GM12874 (cell line): Measurements from ENCODE around the gene CDO1.

Experiments used
- TF ChIP-seq, protein P1 (sequence below): IDR thresholded peaks from 2 replicates; pipeline ENCODE4 v1.5.1; 2011; ENCODE audit warnings: low read depth, mild to moderate bottlenecking, control low read depth, low read length, moderate library complexity; ENCODE audit not compliant: insufficient read depth

CDO1 gene

DNA sequence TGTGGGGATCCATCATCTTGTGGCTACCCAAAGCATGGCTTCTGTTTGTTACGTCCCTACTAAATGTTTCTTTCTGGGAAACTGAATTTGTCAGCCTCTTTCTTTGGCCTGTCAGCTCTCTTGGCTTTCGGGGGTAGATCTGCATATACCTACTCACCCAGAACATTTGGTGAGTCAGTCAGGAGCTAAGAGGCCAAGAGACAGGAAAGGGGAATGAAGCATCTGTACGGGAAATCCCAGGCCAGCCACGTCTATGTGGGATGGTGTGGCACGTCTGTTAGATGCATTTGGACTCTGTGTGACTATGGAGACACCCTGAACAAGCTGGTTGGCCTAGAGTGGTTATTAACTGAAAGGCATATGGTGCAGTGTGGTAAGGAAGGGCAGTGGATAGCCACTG is 58.1 kb downstream of the CDO1 start:
- TF ChIP-seq, protein P1, sequence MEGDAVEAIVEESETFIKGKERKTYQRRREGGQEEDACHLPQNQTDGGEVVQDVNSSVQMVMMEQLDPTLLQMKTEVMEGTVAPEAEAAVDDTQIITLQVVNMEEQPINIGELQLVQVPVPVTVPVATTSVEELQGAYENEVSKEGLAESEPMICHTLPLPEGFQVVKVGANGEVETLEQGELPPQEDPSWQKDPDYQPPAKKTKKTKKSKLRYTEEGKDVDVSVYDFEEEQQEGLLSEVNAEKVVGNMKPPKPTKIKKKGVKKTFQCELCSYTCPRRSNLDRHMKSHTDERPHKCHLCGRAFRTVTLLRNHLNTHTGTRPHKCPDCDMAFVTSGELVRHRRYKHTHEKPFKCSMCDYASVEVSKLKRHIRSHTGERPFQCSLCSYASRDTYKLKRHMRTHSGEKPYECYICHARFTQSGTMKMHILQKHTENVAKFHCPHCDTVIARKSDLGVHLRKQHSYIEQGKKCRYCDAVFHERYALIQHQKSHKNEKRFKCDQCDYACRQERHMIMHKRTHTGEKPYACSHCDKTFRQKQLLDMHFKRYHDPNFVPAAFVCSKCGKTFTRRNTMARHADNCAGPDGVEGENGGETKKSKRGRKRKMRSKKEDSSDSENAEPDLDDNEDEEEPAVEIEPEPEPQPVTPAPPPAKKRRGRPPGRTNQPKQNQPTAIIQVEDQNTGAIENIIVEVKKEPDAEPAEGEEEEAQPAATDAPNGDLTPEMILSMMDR, result no peak

DNA sequence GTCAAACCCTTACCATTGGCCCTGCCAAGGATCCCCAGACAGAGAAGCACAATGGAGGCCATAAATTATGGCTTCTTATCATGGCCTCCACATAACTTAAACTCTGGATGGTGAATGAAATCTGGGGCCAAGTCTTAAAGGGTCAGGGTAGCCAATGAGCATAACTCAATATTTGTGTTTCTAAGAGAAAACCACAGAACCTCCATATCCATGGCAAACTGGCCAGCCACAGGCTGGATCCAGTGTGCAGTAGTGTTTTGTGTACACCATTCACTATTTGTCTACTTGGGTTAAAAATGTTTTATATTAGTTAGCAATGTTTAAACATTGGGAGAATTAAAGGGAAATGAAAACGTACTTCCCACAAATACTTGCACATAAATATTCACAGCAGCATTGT is 60.8 kb downstream of the CDO1 start:
- TF ChIP-seq, protein P1, result no peak
